GM23248 (cell line): ENCODE results near the gene DCUN1D3. TPM values are rescaled to one million over a fixed set of nuclear protein-coding genes. Genes with fewer than 3 reads are reported as not detected.
"Not testable (repeated sequence)": the region's sequence is repeated elsewhere in the genome, so short reads cannot be mapped to it uniquely, and the experiment has no call there.

Experiments used
- DNase-seq: peaks from one replicate; pipeline ENCODE4 v3.0.0-alpha.2; 2015
- H2AFZ ChIP-seq: fragments of 200-600 bp; sonication (generic); 2 replicates; pipeline ENCODE4 v1.6.1; 2016; ENCODE audit warnings: antibody characterized with exemption
- H3F3A ChIP-seq: fragments of 200-600 bp; sonication (generic); 2 replicates; pipeline ENCODE4 v1.6.1; 2016; ENCODE audit warnings: mild to moderate bottlenecking, antibody characterized with exemption, mixed run types; ENCODE audit not compliant: insufficient read depth
- H3K27ac ChIP-seq: fragments of 200-600 bp; sonication (generic); 2 replicates; pipeline ENCODE4 v1.5.1; 2016; ENCODE audit warnings: mild to moderate bottlenecking
- H3K27me3 ChIP-seq: fragments of 200-600 bp; sonication (generic); replicated peaks from 2 replicates; pipeline ENCODE4 v1.6.1; 2016; ENCODE audit warnings: mild to moderate bottlenecking; ENCODE audit not compliant: insufficient read depth
- H3K36me3 ChIP-seq: fragments of 200-600 bp; sonication (generic); 2 replicates; pipeline ENCODE4 v1.6.1; 2016; ENCODE audit warnings: low read depth, mild to moderate bottlenecking
- H3K4me1 ChIP-seq: fragments of 200-600 bp; sonication (generic); 2 replicates; pipeline ENCODE4 v1.6.1; 2016; ENCODE audit warnings: mild to moderate bottlenecking; ENCODE audit not compliant: insufficient read depth
- H3K4me2 ChIP-seq: fragments of 200-600 bp; sonication (generic); one replicate; pipeline ENCODE4 v1.6.1; 2016; ENCODE audit warnings: mild to moderate bottlenecking; ENCODE audit not compliant: unreplicated experiment
- H3K4me3 ChIP-seq: fragments of 200-600 bp; sonication (generic); 2 replicates; pipeline ENCODE4 v1.5.1; 2016; ENCODE audit warnings: mild to moderate bottlenecking
- H3K79me2 ChIP-seq: fragments of 200-600 bp; sonication (generic); 2 replicates; pipeline ENCODE4 v1.6.1; 2016; ENCODE audit warnings: mild to moderate bottlenecking; ENCODE audit not compliant: insufficient read depth
- H3K9ac ChIP-seq: fragments of 200-600 bp; sonication (generic); 2 replicates; pipeline ENCODE4 v1.6.1; 2016; ENCODE audit warnings: mild to moderate bottlenecking
- H3K9me2 ChIP-seq: fragments of 200-600 bp; sonication (generic); 2 replicates; pipeline ENCODE4 v1.6.1; 2016; ENCODE audit warnings: mixed run types, mild to moderate bottlenecking, moderate library complexity; ENCODE audit not compliant: insufficient read depth
- H3K9me3 ChIP-seq: fragments of 200-600 bp; sonication (generic); one replicate; pipeline ENCODE4 v1.6.1; 2017; ENCODE audit warnings: low read depth
- H4K20me1 ChIP-seq: fragments of 200-600 bp; sonication (generic); 2 replicates; pipeline ENCODE4 v1.6.0; 2016; ENCODE audit not compliant: insufficient read depth
- EZH2 ChIP-seq: fragments of 200-600 bp; sonication (generic); IDR thresholded peaks from 2 replicates; pipeline ENCODE4 v1.6.1; 2018; ENCODE audit warnings: antibody characterized with exemption, mild to moderate bottlenecking; ENCODE audit not compliant: insufficient read depth, poor library complexity, severe bottlenecking
- EZH2phosphoT487 ChIP-seq: fragments of 200-600 bp; sonication (generic); IDR thresholded peaks from 2 replicates; pipeline ENCODE4 v1.6.1; 2018; ENCODE audit warnings: antibody characterized with exemption, moderate library complexity, mild to moderate bottlenecking, low read depth; ENCODE audit not compliant: insufficient read depth
- WGBS, 2 experiments: methylation state at CpG; one replicate each; pipeline ENCODE4 v1.1.6; 2015 to 2017; ENCODE audit warnings: low lambda C conversion rate in 2 of 2, low coverage in 1 of 2; ENCODE audit errors: missing lambda C conversion rate in 2 of 2; 5-methylcytosine and 5-hydroxymethylcytosine counted together
- in situ Hi-C: fragments of 300-500 bp; cut with MboI; formaldehyde crosslinking; loops from 2 replicates; pipeline ENCODE4 v1.15.0; 2020
- polyA plus RNA-seq: library from polyadenylated mRNA; unstranded; fragments of >200 nt; fragmentation: Nextera tagmentation; extraction: Ambion mirVana; gene quantifications from 2 replicates; pipeline ENCODE4 v1.2.1, GENCODE V29; 2016
- total RNA-seq: library from RNA; depleted of rRNA; stranded (reverse); fragments of >200 nt; shearing (Covaris generic); gene quantifications from 2 replicates; pipeline ENCODE4 v1.2.3, GENCODE V29; 2014

Gene DCUN1D3
- total and polyA plus RNA-seq, 2 experiments from 2014 or later, result 15.2 to 35.2 TPM

GRCh38 chr16:20931066-20931600, 31.0 kb upstream of the DCUN1D3 start:
- WGBS, 2 experiments, result 29 to 43% methylated on average over 5 of the region's 5 CpGs

GRCh38 chr16:20930365-20930690, 30.2 kb upstream of the DCUN1D3 start:
- H3K4me1 ChIP-seq, result peaks cover 10% of the 10 kb centered on the region
- 48 to 65% methylated on average over 1 of the region's 1 CpG for WGBS, 2 experiments
- H4K20me1 ChIP-seq, result no peaks in the 10 kb centered on the region
- no peaks in the 10 kb centered on the region for H3K79me2 ChIP-seq
- no peaks in the 10 kb centered on the region for H3K27me3 ChIP-seq
- H3K4me3 ChIP-seq, result no peak overlapping the region
- no peak for DNase-seq
- no peaks in the 10 kb centered on the region for H3K36me3 ChIP-seq
- H3F3A ChIP-seq, result no peaks in the 10 kb centered on the region
- H3K27ac ChIP-seq, result no peak overlapping the region
- no peaks in the 10 kb centered on the region for H3K9me3 ChIP-seq
- H3K4me2 ChIP-seq, result no peak overlapping the region
- no peak overlapping the region for H3K9ac ChIP-seq
- H2AFZ ChIP-seq, result peak overlapping the region; percentile 45
- in situ Hi-C loops, result no loop called here
- TF ChIP-seq EZH2phosphoT487, result no peak
- TF ChIP-seq EZH2, result no peak
- no peaks in the 10 kb centered on the region for H3K9me2 ChIP-seq

More at GRCh38 chr16:20931066-20931600, 31.0 kb upstream of the DCUN1D3 start:
- TF ChIP-seq EZH2phosphoT487 (no peak), EZH2 (no peak)
- no peak overlapping the region for H3K4me2 ChIP-seq
- no peaks in the 10 kb centered on the region for H3F3A ChIP-seq
- no peaks in the 10 kb centered on the region for H3K27me3 ChIP-seq
- no peak overlapping the region for H3K4me3 ChIP-seq
- H4K20me1 ChIP-seq, result no peaks in the 10 kb centered on the region
- H3K4me1 ChIP-seq, result peaks cover 10% of the 10 kb centered on the region
- in situ Hi-C loops, result no loop called here
- no peaks in the 10 kb centered on the region for H3K79me2 ChIP-seq
- H3K36me3 ChIP-seq, result no peaks in the 10 kb centered on the region
- H3K9ac ChIP-seq, result no peak overlapping the region
- 0 out of 2 replicates have a peak overlapping the region, but pooled peaks have one; percentile 27 for H2AFZ ChIP-seq
- no peaks in the 10 kb centered on the region for H3K9me3 ChIP-seq
- H3K9me2 ChIP-seq, result no peaks in the 10 kb centered on the region
- DNase-seq, result peak; percentile 54
- H3K27ac ChIP-seq, result peak overlapping the region; percentile 30

DNA sequence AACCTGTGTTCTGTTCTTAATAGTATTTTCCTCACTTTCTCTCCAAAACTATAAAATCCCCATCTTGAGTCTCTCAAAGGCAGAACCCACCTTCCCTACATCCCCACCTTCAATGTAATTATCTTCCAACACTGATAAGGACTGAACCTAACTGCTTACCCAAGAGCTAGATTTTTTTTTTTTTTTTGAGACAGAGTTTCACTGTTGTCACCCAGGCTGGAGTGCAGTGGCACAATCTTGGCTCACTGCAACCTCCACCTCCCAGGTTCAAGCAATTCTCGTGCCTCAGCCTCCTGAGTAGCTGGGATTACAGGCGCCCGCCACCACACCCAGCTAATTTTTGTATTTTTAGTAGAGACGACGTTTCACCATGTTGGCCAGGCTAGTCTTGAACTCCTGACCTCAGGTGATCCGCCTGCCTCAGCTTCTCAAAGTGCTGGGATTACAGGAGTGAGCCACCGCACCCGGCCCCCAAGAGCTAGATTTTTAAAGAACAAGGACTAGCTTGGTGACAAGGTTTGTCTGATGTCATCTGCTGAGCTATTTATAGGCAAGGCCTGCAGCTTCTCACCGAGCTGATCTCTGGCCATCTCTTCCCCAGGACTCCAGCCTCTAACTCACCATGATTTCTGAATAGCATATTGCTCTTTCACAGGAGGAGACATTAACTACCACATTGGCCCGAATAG, 29.7 kb upstream of the DCUN1D3 start:
- H4K20me1 ChIP-seq, H3K4me3 ChIP-seq, H3K27ac ChIP-seq, H3K27me3 ChIP-seq, H3K36me3 ChIP-seq, H3K4me2 ChIP-seq, H3K9ac ChIP-seq, H3K9me3 ChIP-seq, H3F3A ChIP-seq, in situ Hi-C loops, H3K4me1 ChIP-seq, H3K9me2 ChIP-seq, H3K79me2 ChIP-seq: not testable (repeated sequence)
- DNase-seq, result peak; percentile 47
- WGBS, 2 experiments, result 55 to 59% methylated on average over 10 of the region's 10 CpGs
- peak overlapping the region; percentile 45 for H2AFZ ChIP-seq

GRCh38 chr16:20928774-20929411, 28.7 kb upstream of the DCUN1D3 start:
- peaks cover 10% of the 10 kb centered on the region for H3K4me1 ChIP-seq
- in situ Hi-C loops, result no loop called here
- no peak overlapping the region for H3K27ac ChIP-seq
- DNase-seq, result peak; percentile 38
- H3K9ac ChIP-seq, result no peak overlapping the region
- no peak overlapping the region for H2AFZ ChIP-seq
- no peaks in the 10 kb centered on the region for H3K9me2 ChIP-seq
- no peak overlapping the region for H3K4me3 ChIP-seq
- TF ChIP-seq EZH2 (no peak), EZH2phosphoT487 (no peak)
- no peaks in the 10 kb centered on the region for H3K27me3 ChIP-seq
- no peaks in the 10 kb centered on the region for H3F3A ChIP-seq
- WGBS, 2 experiments, result 83 to 90% methylated on average over 5 of the region's 5 CpGs
- H4K20me1 ChIP-seq, result no peaks in the 10 kb centered on the region
- H3K79me2 ChIP-seq, result no peaks in the 10 kb centered on the region
- H3K9me3 ChIP-seq, result no peaks in the 10 kb centered on the region
- H3K36me3 ChIP-seq, result no peaks in the 10 kb centered on the region
- H3K4me2 ChIP-seq, result no peak overlapping the region
